ENCODE measurements around the gene MAD1L1. TPM values are rescaled to one million over a fixed set of nuclear protein-coding genes. Genes with fewer than 3 reads are reported as not detected.

Gene MAD1L1
- total and polyA plus RNA-seq, 2 of the 8 experiments (the other 6 are each of a cell fraction or from before 2014, with no cell fraction given): 40.4 to 44.6 TPM

DNA sequence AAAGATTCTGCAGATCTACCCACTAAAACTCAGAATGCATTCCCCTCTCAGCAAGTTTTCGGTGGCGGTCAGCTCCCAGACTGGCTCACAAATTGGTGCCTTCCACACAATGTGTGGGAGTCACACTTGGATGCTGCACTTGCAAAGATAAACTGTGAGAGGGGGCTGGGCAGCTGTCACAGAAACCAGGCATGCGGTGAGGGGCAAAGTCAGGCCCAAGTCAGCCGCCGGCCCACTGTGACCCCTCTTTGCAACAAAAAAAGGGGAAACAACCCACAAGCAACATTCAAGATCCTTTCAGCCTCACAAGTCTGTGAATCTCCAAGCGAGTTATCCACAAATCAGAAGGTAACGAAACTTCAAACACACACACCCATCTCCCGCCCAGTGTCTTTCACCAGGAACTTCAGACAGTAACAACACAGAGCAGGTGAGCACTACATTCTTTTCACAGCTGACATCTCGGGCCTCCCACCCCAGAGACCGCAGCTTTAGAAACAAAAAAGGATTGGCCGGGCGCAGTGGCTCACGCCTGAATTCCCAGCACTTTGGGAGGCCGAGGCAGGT, 49.5 kb upstream of the MAD1L1 start (continued):
- TF ChIP-seq, protein P1, sequence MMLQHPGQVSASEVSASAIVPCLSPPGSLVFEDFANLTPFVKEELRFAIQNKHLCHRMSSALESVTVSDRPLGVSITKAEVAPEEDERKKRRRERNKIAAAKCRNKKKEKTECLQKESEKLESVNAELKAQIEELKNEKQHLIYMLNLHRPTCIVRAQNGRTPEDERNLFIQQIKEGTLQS (IDR thresholded peaks at IDR 0.05; ENCODE audit: insufficient read depth, low read depth, low read length): no peak
